ENCODE results near the gene PPAN.
A peak's percentile ranks its signal among the peaks of the same experiment; 100 is the strongest.

The PPAN gene

DNA sequence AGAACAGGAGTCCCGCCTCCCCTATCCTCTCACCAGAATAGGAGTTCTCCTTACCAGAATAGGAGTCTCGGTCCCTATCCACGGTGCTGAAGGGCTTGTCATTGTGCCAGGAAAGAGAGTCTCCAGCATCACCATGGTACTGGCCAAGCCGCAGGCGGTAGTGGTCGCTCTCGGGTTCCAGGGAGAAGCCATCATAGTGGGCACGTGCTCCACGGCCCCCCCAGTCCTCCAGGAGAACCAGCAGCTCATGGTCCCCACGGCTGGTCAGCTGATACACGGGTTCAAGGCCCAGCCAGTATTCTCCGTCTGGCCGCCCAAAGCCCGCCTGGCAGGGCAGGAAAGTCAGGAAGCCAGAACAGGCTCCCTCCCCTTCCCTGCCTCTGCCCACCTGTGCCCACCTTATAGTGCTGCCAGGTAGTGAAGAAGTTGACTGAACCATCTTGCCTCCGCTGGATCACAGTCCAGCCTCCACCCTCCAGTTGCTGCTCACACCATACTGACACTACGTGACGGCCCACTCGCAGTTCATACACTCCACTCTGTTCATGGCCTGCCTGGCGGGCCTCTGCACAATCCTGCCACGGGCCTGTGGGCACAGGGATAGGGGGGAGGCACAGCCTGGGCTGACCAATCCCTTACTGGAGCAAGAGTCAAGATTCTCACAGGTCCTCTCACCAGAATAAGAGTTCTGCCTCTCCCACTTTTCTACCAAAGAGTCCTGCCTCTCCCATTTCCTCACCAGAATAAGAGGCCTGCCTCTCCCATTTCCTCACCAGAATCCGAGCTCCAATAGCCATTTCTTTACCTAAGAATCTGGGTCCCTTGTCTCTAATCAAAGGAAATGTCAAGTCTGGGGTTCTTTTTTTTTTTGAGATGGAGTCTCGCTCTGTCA lies 12.6 kb upstream of the PPAN start:
- no peak for DNase-seq (ENCODE audit: low spot score)

DNA sequence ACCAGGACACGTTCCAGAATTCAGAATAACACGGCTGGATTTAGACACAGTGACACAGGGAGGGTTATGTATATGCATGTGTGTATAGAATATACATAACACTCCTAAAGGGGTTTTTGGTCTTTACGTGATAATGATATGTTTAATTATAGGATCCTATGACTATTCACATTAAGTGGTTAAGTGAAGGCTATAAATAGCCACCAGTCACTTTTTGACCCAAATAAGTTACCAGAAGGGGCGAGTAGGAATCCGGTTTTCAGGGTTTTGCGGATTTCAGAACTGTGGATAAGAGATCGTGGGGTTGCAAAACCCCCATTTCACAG lies 10.6 kb upstream of the PPAN start:
- no peak for DNase-seq (ENCODE audit: low spot score)

DNA sequence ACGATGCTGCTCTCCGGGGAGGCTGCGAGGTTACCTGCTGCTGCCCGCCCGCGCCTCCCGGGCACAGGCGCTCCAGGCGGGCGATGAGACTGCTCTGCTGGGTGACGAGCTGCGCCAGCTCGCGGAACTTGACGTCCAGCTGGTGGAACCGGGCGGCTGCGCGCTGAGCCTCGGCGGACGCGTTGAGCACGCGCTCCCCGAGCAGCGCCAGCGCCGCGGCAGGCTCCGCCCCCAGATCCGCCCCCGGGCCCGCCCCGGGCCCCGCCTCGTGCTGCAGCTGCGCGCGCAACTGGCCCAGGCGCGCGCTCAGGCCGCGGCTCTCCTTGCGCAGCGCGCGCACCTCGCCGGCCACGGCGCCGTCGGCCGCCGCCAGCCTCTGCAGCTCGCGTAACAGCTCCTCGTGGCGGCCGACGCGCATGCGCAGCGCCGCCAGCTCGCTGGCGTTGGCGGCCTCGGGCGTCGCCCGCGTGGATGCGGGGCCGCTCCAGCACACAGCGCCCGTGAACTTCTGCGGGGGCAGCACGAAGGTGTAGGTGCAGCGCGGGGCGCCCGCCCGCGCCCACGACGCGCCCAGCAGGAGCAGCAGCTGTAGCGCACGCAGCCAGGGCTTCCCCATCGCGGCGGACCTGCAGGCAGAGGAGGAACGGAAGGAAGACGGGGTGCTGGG lies 10.1 kb upstream of the PPAN start:
- peak; percentile 97 for DNase-seq (ENCODE audit: low spot score)

DNA sequence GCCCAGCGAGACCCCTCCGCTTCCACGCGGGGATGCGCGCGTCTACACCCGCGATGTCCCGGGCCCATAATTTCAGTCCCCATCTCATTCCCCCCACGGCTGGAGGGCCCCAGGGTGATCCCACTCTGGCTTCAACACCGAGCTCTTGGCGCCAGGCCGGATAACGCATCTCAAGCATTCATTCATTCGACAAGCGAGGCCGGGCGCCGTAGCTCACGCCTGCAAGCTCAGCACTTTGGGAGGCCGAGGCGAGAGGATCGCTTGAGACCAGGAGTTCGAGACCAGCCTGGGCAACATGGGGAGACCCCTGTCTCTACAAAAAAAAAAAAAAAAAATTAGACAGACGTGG lies 9.6 kb upstream of the PPAN start:
- no peak for DNase-seq (ENCODE audit: low spot score)

DNA sequence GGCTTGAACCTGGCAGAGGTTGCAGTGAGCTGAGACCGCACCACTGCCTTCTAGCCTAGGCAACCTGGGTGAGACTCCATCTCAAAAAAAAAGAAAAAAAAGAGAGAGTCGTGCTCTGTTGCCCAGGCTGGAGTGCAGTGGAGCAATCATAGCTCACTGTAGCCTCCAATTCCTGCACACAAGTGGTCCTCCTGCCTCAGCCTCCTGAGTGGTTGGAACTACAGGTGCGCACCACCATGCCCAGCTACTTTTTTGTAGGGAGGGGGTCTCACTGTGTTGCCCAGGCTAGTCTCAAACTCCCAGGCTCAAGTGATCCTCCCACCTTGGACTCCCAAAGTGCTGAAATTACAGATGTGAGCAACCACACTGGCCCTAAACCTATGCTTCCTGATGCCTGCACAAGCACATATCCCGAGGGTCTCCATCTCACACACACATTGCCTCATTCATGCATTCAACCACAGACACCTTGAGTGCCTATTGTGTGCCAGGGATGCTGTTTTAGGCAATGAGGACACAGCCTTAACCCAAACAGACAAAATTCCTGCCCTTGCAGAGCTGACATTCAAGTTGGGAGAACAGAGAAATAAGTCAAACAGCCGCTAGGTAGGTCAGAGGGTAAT lies 5.9 kb upstream of the PPAN start:
- no peak for DNase-seq (ENCODE audit: low spot score)

DNA sequence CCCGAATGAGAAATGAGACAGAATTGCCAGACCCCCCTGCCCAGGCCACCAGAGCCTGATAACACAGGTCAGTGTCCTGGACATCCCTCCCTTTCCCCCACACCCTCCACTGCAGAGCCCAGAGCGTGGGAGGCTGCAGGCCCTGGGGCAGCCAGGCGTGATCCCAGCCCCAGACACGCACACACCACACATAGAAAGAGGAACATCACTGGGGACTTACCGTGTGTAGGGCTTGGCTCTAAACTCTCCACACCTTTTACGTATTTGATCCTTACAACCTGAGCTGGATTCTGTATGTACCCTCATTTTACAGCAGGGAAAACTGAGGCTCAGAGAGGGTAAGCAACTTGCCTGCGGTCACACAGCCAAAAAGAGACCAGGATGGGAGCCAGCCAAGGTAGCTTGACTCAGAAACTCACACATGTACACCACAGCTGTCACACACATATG lies 3.4 kb upstream of the PPAN start:
- DNase-seq (ENCODE audit: low spot score) = no peak

DNA sequence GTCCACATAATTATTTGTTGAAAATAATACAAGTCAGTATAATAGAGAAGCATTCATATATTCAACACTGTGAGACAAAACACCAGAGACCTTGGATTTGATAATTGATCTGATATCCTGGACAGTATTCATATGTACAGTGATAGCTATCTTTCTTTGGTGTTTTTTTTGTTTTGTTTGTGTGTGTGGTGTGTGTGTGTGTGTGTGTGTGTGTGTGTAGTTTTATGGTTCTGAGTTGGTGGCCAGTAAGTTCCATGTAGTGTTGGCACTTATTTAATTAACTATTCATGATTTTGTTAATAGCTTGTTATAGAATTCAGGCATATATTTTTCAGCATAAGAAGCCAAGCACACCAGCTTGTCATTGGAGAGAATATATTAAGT lies 2.0 kb upstream of the PPAN start:
- no peak for DNase-seq (ENCODE audit: low spot score)

DNA sequence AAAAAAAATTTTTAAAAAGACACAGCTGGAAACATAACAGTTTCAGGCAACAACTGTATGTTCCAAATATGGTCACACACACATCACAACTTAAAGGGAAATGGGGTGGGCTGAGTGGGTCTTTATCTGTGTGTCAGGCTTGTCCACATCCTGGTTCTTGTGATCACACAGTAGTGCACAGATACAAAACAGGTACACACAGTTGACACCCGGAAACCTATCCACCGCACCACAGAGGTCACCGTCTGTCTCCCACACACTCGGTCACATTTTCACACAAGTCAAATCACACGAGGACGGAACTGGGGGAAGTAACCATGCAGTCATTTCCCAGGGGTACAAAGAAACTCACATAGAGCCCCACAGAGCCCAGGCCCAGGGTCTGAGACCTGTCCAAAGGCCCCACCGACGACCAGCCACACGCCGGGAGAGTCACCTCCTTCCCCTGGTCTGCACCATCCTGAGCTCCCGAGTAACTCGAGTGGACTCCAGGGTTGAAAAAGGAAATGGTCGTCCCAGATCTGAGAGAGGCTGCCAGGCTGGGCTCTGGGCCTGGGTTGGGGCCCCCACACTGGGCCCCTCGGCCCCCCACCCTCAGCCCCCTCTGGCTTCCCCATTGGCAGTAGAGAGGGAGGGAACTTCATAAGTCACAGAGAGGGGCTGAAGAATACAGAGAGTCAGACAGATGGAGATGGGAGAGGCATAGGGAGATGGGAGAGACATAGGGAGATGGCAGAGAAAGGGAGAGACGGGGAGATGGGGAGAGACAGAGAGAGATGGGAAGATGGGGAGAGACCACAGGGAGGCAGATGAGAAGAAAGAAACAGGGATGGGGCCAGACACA lies 1.3 kb upstream of the PPAN start:
- DNase-seq (ENCODE audit: low spot score) = no peak

DNA sequence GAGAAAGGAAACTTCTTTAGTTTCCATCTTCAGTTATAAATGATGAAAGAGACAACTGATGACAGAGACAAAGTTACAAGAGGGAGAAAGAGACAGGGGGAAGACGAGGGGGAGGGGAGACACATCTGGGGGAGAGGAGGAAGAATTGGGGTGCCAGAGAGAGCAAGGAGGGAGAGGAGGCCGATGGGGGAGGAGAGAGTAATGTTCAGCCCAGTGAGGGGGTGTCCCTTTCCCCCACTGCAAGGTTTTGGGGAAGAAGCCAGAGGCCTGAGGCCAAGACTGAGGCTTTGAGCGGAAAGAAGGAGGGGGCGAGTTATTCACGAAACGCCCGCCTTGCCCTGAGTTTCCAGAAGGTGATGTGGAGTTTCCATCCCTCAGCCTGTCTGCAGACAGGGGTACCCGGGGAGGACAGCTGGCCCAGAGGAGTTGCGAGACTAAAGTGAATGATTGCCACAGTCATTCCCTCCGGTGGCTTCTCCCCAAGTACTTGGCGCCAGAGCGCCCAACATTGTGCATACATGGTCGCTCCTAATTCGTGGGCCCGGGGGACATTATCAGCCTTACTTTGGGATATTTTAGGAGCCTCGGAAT lies 558 bp upstream of the PPAN start:
- DNase-seq (ENCODE audit: low spot score) = no peak

DNA sequence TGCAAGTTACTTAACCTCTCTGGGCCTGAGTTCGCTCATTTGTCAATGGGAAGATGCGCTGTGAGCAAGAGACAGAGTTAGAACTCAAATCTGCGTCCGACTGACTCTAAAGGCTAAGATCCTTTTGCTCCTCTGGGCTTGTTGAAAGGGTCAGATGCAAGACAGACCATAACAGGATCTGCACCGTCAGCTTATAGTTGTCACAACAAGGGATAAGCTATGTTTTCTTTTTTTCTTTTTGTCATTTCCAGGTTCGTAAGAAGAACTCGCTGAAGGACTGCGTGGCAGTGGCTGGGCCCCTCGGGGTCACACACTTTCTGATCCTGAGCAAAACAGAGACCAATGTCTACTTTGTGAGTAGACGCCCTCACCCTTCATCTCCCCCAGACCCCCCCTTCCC lies 1.1 kb downstream of the PPAN start:
- no peak for DNase-seq (ENCODE audit: low spot score)

DNA sequence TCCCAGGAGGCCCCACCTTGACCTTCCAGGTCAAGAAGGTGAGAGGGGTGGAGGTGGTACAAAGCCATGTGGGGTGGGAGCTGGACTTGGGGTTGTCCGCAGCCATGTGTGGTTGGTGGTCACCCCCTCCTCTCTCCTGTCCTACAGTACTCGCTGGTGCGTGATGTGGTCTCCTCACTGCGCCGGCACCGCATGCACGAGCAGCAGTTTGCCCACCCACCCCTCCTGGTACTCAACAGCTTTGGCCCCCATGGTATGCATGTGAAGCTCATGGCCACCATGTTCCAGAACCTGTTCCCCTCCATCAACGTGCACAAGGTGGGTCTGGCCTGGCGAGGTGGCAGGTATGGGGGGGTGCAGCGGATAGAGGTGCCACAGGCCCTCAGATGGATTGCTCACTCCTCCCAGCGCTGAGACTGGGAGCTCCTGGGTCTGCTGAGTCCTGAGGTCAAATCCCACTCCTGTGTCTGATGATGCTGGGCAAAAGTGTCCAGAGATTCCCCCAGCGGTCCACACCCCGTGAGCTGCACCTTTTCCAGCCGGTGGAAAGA lies 1.7 kb downstream of the PPAN start:
- DNase-seq (ENCODE audit: low spot score) = no peak

DNA sequence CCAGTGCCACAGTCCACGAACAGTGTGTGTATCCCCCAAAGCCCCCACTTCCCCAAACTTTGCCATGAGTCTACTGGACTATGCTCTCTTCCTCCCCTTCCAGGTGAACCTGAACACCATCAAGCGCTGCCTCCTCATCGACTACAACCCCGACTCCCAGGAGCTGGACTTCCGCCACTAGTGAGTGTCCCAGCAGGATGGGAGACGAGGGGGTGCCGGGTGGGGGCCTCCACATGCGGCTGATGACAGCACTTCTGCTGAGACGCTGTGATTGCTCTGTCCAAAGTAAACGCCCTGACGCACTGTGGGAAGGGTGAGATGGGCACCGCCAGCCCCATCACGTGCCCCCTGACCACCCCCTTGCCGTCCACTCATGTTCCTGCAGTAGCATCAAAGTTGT lies 3.4 kb downstream of the PPAN start:
- DNase-seq (ENCODE audit: low spot score) = no peak

DNA sequence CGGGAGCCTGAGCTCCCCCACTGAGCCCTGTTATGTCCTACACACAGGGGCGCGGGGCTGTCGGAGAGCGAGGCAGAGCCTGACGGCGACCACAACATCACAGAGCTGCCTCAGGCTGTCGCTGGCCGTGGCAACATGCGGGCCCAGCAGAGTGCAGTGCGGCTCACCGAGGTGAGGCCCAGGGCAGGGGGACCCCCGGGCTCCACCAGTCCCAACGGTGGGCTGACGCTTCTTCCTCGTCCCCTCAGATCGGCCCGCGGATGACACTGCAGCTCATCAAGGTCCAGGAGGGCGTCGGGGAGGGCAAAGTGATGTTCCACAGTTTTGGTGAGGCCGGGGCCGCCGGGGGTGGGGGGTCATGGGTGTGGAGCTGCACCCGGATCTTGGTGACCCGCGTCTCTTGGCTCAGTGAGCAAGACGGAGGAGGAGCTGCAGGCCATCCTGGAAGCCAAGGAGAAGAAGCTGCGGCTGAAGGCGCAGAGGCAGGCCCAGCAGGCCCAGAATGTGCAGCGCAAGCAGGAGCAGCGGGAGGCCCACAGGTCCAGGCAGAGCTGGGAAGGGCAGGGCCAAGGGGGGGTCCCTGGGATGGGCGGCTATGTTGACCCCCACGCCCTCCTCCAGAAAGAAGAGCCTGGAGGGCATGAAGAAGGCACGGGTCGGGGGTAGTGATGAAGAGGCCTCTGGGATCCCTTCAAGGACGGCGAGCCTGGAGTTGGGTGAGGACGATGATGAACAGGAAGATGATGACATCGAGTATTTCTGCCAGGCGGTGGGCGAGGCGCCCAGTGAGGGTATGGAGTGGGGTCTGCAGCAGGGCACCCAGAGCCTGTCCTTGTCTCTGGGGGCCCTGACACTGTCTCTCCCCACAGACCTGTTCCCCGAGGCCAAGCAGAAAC lies 4.2 kb downstream of the PPAN start:
- DNase-seq (ENCODE audit: low spot score) = no peak

DNA sequence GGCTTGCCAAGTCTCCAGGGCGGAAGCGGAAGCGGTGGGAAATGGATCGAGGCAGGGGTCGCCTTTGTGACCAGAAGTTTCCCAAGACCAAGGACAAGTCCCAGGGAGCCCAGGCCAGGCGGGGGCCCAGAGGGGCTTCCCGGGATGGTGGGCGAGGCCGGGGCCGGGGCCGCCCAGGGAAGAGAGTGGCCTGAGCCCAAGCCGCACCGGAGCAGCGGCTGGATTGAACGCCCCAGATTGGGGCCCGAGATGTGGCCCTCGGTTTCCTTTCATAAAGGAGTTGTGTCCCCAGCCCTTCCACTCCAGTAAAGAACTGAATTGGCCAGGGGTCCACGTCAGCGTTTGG lies 4.8 kb downstream of the PPAN start:
- no peak for DNase-seq (ENCODE audit: low spot score)

DNA sequence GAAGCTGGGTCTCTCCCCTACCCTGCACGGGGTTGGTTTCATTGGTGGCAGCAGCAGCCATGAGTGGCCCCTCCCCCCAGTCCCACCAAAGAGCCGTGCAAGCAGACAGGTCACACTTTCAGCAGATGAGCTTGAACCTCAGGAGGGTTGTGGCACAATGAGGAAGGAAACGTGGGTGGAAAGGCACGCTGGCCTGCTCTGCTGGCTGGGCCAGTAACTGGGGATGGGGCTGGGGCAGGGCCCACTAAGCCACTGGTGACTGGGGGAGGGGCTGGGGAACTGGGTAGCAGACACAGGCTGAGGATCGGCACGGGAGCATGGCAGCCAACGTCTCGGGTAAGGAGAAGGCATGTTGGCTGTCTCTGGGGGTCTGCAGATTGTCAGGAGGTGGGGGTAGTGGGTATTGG lies 5.2 kb downstream of the PPAN start, which contains the start of gene P2RY11:
P2RY11 (plus strand) TSS at position 289 of the 407 bp plus-strand sequence; CDS start at position 318, 29 bp downstream.
- DNase-seq (ENCODE audit: low spot score) = no peak

DNA sequence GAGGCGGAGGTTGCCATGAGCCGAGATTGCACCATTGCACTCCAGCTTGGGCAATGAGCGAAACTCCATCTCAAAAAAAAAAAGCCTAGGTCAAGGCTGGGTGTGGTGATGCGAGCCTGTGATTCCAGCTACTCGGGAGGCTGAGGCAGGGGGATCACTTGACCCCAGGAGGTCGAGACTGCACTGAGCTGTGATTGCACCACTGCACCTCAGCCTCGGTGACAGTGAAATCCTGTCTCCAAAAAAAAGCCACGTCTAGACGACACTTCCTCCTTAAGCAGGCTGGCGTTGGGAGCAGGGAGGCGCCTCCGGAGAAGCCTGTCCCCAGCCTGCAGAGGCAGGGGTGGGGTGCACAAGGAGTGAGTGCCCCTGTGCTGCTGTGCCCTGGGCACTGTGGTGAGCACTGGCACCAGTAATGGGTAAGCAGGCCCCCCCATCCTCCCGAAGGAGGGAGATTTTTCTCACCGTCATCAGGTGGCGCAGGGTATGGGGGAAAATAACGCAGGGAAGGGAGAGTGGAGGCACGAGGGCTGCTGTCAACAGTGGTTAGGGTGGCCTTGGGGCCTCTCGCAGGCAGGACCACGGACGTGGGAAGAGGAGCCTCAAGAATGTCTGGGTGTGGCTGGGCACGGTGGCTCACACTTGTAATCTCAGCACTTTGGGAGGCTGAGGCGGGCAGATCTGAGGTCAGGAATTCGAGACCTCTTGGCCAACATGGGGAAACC lies 6.0 kb downstream of the PPAN start:
- DNase-seq (ENCODE audit: low spot score) = no peak

DNA sequence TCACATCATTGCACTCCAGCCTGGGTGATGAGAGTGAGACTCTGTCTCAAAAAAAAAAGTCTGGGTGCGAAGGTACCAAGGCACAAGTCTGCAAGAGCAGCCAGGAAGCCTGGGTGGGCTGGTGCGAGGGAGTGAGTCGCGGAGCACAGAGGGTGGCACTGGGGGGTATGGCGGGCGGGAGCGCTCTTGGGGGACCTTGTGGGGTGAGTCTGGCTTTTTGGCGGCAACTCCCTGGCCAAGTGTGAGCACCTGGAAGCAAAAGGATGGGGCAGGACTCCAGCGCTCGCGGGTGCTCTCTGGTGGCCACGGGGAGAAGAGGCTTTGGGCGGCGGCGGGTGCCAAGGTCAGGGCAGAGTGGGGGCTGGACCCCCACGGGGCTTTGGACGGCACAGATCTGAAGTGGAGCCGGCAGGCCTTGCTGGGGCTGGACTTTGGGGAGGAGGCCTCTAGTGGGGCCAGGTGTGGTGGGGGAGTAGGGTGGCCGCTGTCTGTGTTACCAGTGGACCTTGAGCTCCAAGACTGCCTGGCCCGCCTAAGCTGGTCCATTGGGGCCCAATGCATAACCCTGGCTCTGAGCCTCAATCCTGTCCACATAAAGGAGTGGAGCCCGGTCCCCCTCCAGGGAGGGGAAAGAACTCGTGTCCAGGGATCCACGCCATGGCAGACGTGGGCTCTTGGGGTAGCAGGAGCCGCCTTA lies 6.9 kb downstream of the PPAN start:
- peak; percentile 37 for DNase-seq (ENCODE audit: low spot score)

DNA sequence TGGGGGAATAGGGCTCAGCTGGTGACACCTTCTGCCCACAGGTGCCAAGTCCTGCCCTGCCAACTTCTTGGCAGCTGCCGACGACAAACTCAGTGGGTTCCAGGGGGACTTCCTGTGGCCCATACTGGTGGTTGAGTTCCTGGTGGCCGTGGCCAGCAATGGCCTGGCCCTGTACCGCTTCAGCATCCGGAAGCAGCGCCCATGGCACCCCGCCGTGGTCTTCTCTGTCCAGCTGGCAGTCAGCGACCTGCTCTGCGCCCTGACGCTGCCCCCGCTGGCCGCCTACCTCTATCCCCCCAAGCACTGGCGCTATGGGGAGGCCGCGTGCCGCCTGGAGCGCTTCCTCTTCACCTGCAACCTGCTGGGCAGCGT lies 7.4 kb downstream of the PPAN start:
- no peak for DNase-seq (ENCODE audit: low spot score)

DNA sequence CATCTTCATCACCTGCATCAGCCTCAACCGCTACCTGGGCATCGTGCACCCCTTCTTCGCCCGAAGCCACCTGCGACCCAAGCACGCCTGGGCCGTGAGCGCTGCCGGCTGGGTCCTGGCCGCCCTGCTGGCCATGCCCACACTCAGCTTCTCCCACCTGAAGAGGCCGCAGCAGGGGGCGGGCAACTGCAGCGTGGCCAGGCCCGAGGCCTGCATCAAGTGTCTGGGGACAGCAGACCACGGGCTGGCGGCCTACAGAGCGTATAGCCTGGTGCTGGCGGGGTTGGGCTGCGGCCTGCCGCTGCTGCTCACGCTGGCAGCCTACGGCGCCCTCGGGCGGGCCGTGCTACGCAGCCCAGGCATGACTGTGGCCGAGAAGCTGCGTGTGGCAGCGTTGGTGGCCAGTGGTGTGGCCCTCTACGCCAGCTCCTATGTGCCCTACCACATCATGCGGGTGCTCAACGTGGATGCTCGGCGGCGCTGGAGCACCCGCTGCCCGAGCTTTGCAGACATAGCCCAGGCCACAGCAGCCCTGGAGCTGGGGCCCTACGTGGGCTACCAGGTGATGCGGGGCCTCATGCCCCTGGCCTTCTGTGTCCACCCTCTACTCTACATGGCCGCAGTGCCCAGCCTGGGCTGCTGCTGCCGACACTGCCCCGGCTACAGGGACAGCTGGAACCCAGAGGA lies 7.9 kb downstream of the PPAN start:
- no peak for DNase-seq (ENCODE audit: low spot score)
